CD4-positive, alpha-beta T cell treated with Interleukin-4 for 4 hours (primary cell): ENCODE measurements around the gene ITM2B.

ENCODE experiments used
- DNase-seq: peaks from one replicate; pipeline ENCODE4 v3.0.0-alpha.2; 2020

The ITM2B gene

DNA sequence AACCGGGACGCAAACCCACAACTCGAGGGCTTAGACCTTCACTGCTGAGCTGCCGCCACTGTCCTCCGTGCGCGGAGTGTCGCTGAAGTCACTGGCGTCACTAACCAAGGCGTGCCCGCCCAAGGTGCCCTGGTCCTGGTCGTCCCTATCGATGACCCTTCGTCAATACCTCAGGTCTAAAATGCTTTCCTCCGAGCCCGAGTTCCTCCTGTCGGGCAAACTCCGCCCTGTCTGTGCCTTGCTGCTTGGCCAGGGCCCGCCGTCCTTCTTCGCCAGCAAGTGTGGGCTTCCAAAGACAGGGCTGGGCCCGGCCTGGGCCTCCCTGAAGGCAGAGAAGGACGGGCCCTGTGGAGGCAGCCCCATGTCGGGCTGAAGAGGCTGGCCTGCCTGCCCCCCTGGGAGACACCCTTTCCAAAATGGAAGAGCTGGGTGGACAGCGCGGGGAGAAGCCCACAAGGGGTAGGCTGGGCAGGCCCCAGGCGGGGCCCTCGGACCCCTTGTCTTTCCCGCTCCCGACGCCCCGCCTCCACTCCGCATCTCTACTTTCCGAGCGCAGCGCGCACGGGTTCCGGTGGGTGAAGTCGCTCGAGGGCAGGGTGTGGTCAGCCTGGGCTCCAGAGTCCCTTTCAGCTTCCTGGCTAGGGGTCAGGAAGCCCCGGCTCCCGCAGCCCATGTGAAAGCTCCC, 84.0 kb downstream of the ITM2B start:
- no peak for DNase-seq

DNA sequence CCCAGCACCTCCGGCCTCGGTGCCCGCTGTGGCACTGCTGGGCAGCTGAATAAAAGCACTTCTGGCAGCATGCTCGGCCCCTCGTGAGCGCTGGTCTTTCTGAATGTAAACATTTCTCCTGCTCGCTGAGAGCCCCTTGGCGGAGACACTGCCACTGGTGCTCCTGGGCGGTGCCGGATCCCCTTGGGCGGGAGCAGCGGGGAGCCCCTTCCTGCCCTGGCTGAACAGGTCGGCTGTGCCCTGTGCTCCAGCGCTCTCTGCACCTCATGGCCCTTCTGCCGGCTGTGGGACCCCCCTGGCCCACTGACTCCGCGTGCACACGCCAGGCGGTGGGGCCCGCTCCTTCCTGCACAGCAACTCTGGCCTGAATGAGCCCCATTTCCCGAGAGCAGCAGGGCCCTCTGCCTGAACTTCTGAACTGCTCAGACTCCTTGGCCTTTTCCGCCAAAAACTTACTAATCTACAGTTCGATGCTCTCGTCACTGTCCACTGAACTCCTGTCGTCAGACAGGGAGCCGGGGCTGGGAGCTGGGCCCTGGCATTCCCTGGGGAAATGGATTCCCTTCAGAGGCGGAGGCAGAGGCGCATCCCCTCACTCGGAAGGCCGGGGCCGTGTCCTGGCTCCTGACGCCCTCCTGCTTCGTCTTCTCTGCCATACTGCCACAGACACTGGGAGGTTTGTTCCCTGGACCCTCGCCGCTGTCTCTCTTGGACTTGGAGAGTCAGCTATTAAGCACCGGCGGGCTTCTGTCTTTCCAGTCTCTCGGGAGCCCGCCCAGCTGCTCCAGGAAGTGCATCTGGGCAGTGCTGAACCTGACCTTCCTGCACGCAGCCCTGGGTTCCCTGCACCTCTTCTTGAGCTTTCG, 84.7 kb downstream of the ITM2B start:
- DNase-seq = no peak

DNA sequence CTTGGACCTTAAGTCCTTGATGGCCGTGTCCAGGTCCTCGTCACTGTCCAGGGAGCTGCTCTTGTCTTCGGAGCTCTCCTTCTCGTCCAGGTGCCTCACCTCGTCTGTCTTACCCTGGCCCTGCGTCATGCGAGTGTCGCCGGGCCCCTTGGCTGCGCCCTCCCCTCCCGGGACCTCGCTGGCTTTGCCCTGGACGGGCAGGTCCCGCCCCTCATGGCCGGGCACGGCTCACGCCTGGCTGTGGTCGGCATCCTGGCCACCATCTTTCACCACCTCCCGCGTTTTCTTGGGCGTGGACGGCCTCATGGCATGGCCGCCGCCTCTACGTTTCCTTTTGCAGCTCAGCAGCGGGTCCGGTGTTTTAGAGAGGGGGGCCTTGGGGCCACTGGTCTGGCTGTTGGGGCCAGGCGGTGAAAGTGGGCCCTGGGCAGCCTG, 85.4 kb downstream of the ITM2B start:
- DNase-seq = no peak

DNA sequence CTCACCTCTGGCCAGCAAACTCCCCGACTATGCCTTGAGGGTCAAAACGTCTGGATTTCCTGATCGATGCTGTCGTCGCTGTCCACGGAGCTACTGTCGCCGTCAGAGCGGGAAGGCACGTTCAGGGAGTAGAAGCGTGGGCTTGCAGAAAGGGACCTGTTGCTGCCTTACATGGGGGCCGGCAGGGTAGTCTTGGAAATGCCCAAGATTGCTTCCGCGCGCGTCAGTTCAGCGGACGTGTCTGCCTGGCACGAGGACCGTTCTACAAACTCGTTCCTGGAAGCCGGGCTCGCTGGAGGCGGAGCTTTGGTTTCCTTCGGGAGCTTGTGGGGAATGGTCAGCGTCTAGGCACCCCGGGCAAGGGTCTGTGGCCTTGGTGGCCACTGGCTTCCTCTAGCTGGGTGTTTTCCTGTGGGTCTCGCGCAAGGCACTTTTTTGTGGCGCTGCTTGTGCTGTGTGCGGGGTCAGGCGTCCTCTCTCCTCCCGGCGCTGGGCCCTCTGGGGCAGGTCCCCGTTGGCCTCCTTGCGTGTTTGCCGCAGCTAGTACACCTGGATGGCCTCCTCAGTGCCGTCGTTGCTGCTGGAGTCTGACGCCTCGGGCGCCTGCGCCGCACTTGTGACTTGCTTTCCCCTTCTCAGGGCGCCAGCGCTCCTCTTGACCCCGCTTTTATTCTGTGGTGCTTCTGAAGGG, 86.0 kb downstream of the ITM2B start:
- DNase-seq = no peak
